ENCODE results near the gene FCN1. TPM values are rescaled to one million over a fixed set of nuclear protein-coding genes. Genes with fewer than 3 reads are reported as not detected.

FCN1 gene
- total RNA-seq, 4 donors from 2014 or later: 0.16 to 0.42 (median 0.34) TPM

DNA sequence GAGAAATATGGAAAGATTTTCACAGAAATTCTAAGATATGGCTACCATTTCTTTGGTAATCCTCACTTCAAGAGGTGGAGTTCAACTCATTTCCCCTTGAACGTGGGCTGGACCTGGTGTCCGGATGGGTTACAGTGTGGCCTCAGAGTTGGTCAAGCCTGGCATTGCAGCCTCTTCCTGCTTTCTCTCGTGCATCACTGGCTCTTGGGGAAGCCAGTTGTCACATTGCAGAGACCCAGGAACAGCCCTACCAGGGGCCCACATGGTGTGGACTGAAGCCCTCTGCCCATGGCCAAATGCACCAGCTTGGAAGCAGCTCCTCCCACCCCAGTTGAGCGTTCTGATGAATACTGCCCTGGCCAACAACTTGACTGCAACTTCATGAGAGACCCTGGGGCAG, 47.7 kb upstream of the FCN1 start:
- Histone ChIP-seq H3K27me3 (peaks cover 58% of the 10 kb centered on the region), H3K4me3 (no peak overlapping the region), H3K9me3 (no peaks in the 10 kb centered on the region), H3K4me1 (peaks cover 3% of the 10 kb centered on the region), H3K36me3 (no peaks in the 10 kb centered on the region), H3K27ac (no peak overlapping the region)
- DNase-seq (ENCODE audit: low spot score in 2 of 2): peak; percentile 11 to 68
- TF ChIP-seq POLR2AphosphoS5 (IDR thresholded peaks at IDR 0.05) (no peak), EP300 (IDR thresholded peaks at IDR 0.05) (no peak), POLR2A (IDR thresholded peaks at IDR 0.05) (no peak)
- TF ChIP-seq, protein P1, sequence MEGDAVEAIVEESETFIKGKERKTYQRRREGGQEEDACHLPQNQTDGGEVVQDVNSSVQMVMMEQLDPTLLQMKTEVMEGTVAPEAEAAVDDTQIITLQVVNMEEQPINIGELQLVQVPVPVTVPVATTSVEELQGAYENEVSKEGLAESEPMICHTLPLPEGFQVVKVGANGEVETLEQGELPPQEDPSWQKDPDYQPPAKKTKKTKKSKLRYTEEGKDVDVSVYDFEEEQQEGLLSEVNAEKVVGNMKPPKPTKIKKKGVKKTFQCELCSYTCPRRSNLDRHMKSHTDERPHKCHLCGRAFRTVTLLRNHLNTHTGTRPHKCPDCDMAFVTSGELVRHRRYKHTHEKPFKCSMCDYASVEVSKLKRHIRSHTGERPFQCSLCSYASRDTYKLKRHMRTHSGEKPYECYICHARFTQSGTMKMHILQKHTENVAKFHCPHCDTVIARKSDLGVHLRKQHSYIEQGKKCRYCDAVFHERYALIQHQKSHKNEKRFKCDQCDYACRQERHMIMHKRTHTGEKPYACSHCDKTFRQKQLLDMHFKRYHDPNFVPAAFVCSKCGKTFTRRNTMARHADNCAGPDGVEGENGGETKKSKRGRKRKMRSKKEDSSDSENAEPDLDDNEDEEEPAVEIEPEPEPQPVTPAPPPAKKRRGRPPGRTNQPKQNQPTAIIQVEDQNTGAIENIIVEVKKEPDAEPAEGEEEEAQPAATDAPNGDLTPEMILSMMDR (IDR thresholded peaks at IDR 0.05): no peak
- WGBS: 79% methylated on average over 4 of the region's 4 CpGs

DNA sequence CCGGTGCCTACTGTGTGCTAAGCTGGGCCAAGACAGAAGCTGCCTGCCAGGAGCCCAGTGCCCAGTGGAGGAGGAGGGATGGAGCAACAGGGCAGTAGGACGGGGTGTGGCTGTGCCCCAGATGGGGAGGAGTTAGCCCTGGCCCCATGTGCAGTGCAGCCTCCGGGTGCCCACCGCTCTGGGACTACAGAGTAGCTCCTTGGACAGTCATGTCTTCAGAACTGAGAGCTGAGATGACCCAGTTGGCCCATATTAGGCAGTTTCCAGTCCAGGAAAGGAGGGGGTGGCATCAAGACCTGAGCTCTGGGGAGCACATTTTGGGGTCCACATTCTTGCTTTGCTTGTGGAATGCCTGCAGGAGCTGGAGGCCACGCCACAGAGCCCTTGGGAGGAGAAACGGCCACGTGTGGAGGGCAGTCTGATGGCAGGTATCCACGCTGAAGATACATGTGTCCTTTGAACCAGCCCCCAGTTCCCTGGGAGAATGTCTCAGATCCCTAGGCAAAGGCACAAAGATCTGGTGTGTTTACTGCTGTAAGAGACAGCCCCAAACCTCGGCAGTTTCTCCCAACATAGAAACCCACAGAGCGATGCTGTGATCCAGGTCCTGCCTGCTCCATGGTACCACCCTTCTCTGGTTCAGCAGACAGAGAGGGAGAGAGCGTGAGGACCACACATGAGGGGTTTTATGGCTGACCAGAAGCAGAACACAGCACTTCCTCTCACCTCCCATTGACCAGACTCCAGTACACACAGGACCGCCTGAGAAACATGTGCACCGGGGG, 46.8 kb upstream of the FCN1 start:
- Histone ChIP-seq H3K27ac (no peak overlapping the region), H3K4me1 (peaks cover 3% of the 10 kb centered on the region), H3K4me3 (no peak overlapping the region), H3K36me3 (no peaks in the 10 kb centered on the region), H3K9me3 (no peaks in the 10 kb centered on the region), H3K27me3 (peaks cover 56% of the 10 kb centered on the region)
- TF ChIP-seq EP300 (IDR thresholded peaks at IDR 0.05): no peak
- TF ChIP-seq, protein P1 (IDR thresholded peaks at IDR 0.05): no peak
- DNase-seq (ENCODE audit: low spot score in 2 of 2): peak; percentile 21 to 50
- WGBS: 91% methylated on average over 8 of the region's 13 CpGs

DNA sequence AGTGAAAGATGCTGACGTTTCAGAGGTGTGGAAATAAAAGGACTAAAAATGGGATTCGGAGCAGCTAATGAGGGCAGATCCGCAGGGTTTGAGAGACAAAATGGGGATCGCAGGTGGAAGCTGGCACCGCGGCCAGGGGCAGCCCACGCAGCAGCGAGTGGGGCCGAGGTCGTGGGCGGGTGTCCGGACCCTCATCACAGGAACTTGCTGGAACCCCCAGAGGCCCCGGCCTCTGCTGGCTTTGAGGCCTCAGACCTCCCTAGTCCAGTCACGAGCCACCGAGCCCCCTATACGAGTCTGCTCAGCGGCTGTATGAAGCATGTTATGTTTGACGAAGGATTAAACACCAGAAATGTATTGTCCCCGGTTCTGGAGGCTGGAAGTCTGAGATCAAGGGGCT, 45.8 kb upstream of the FCN1 start:
- 92% methylated on average over 19 of the region's 19 CpGs for WGBS
- no peaks in the 10 kb centered on the region for H3K9me3 ChIP-seq
- DNase-seq (ENCODE audit: low spot score in 2 of 2): peak; percentile 29 to 38
- H3K4me1 ChIP-seq: peaks cover 3% of the 10 kb centered on the region
- H3K27me3 ChIP-seq: peaks cover 48% of the 10 kb centered on the region
- H3K27ac ChIP-seq: no peak overlapping the region
- TF ChIP-seq, protein P1 (IDR thresholded peaks at IDR 0.05): no peak
- no peak for TF ChIP-seq POLR2A (IDR thresholded peaks at IDR 0.05)
- no peak for TF ChIP-seq EP300 (IDR thresholded peaks at IDR 0.05)
- TF ChIP-seq POLR2AphosphoS5 (IDR thresholded peaks at IDR 0.05): no peak
- no peak overlapping the region for H3K4me3 ChIP-seq
- no peaks in the 10 kb centered on the region for H3K36me3 ChIP-seq

DNA sequence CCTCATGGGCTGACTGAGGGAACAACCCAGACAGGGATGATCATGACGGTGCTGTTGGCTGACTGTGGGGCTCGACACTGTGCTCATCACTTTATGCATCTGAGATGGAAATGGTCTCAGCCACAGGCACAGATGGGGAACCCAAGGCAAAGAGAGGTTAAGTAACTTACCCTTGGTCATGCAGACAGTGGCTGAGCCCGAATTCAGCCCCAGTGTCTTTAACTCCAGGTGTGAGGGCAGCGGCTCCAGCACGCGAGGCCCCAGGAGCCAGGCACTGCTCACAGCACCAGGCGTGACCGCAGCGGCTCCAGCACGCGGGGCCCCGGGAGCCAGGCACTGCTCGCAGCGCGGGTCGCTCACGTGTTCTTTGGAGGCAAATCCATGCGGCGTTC, 45.3 kb upstream of the FCN1 start:
- H3K27ac ChIP-seq: no peak overlapping the region
- H3K27me3 ChIP-seq: peaks cover 44% of the 10 kb centered on the region
- peak in 1 of 2 donors; percentile 45 for DNase-seq (ENCODE audit: low spot score in 2 of 2)
- H3K36me3 ChIP-seq: no peaks in the 10 kb centered on the region
- H3K9me3 ChIP-seq: no peaks in the 10 kb centered on the region
- H3K4me3 ChIP-seq: no peak overlapping the region
- 96% methylated on average over 19 of the region's 19 CpGs for WGBS
- TF ChIP-seq POLR2AphosphoS5 (IDR thresholded peaks at IDR 0.05): no peak
- TF ChIP-seq POLR2A (IDR thresholded peaks at IDR 0.05): no peak
- TF ChIP-seq, protein P1 (IDR thresholded peaks at IDR 0.05): no peak
- TF ChIP-seq EP300 (IDR thresholded peaks at IDR 0.05): no peak
- peaks cover 3% of the 10 kb centered on the region for H3K4me1 ChIP-seq

DNA sequence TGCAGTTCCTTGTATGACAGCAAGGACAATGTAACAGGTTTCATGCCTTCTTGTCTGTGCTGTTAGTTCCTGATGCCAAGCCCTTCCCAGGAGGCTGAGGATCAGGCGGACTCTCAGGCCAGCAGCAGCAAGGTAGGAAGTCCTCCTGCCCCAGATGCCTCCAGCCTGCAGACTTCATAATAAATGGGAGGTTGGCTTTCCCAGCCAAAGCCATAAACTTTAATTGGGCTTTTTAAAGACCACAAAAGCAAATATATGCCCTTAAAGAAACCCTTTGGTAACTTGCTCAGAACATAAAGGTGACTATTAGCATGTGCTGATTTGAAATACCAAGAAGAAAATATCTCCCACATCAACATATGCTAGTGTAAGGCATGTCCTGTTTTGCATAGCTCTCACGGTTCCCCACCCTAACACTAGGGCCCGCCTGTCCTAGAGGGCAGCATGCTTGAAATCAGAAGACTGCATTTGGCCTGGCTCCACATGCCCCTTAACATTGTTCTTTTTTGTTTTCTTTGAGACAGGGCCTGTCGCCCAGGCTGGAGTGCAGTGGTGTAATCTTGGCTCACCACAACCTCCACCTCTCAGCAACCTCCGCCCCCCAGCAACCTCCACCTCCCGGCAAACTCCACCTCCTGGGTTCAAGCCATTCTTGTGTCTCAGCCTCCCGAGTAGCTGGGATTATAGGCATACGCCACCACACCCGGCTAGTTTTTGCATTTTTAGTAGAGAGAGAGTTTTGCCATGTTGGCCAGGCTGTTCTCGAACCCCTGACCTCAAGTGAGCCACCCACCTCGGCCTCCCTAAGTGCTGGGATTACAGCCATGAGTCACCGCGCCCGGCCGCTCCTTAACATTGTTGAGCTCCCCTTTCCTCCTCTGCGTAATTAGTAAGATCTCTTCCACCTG, 44.6 kb upstream of the FCN1 start:
- Histone ChIP-seq H3K36me3 (no peaks in the 10 kb centered on the region), H3K27ac (no peak overlapping the region), H3K27me3 (peaks cover 41% of the 10 kb centered on the region), H3K4me1 (peaks cover 3% of the 10 kb centered on the region), H3K9me3 (no peaks in the 10 kb centered on the region), H3K4me3 (no peak overlapping the region)
- DNase-seq (ENCODE audit: low spot score in 2 of 2): peak; percentile 40
- WGBS: 67% methylated on average over 16 of the region's 16 CpGs
- no peak for TF ChIP-seq POLR2AphosphoS5 (IDR thresholded peaks at IDR 0.05)
- no peak for TF ChIP-seq EP300 (IDR thresholded peaks at IDR 0.05)
- TF ChIP-seq POLR2A (IDR thresholded peaks at IDR 0.05): no peak
- TF ChIP-seq, protein P1 (IDR thresholded peaks at IDR 0.05): no peak
